ENCODE data around the gene CEP63.

The CEP63 gene

DNA sequence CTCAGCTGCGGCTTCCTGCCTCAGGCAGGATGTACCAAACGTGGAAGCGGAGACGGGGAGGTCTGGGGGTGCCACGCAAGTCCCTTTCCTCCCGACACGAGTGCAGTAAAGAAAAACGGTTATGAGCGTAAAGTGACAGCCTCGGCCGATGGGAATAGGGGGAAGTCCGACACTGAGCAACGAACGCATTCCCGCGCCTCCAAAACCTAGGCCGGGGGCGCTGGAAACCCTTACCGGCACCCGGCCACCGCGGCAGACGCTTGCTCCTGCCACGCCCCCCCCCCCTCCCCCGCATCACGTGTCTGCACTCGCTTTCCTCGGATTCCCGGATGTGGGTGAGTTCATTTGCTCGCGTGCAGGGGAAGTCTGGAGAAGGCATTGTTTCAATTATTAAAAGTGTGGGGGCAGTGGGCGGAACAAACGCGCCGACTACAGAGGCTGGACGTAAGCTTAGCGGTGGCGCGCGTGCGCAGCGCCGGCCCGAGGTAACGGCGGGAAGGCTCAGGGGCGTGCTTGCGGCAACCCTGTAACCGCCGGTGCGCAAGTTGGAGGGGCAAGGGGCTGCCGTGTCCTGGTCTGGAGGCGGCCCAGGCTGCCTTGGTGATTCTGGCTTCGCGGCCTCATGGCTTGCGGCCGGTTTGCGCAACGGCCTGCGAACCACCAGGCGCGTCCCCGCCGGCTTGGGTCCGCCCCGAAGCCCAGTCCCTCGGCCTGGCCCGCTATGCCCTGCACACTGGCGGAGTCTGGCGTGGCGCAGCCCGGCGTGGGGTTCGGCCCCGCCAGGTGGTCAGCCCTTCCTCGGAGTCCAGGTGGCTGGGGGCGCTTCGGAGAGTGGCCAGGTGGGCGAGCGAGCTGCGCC lies at the start of gene CEP63, which contains the start of gene ANAPC13:
Gene CEP63 (plus strand): TSS at position 340 of the 859 bp plus-strand sequence. CDS start 9,264 bp downstream, outside the sequence.
Gene ANAPC13 (minus strand): TSS at position 268 of the 859 bp plus-strand sequence. CDS start 3,081 bp downstream, outside the sequence.
- peak within 1 kb of the TSS; percentile 76 for H3K4me3 ChIP-seq (ENCODE audit: control insufficient read depth, low read depth, low read length)
- TF ChIP-seq, protein P1, sequence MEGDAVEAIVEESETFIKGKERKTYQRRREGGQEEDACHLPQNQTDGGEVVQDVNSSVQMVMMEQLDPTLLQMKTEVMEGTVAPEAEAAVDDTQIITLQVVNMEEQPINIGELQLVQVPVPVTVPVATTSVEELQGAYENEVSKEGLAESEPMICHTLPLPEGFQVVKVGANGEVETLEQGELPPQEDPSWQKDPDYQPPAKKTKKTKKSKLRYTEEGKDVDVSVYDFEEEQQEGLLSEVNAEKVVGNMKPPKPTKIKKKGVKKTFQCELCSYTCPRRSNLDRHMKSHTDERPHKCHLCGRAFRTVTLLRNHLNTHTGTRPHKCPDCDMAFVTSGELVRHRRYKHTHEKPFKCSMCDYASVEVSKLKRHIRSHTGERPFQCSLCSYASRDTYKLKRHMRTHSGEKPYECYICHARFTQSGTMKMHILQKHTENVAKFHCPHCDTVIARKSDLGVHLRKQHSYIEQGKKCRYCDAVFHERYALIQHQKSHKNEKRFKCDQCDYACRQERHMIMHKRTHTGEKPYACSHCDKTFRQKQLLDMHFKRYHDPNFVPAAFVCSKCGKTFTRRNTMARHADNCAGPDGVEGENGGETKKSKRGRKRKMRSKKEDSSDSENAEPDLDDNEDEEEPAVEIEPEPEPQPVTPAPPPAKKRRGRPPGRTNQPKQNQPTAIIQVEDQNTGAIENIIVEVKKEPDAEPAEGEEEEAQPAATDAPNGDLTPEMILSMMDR (IDR thresholded peaks at IDR 0.05; ENCODE audit: control insufficient read depth, insufficient read depth, low read depth, low read length, missing control alignments), result no peak
- peak; percentile 97 for DNase-seq (ENCODE audit: low read depth)

- TF ChIP-seq, protein P1 (IDR thresholded peaks at IDR 0.05; ENCODE audit: control insufficient read depth, insufficient read depth, low read depth, low read length, missing control alignments), result no peak
These were observed 48.6 kb upstream of the CEP63 start for GRCh38 chr3:134437211-134437752.

GRCh38 chr3:134441321-134441720 lies 44.5 kb upstream of the CEP63 start:
- TF ChIP-seq, protein P1 (IDR thresholded peaks at IDR 0.05; ENCODE audit: control insufficient read depth, insufficient read depth, low read depth, low read length, missing control alignments), result no peak
- no peak overlapping the region for H3K4me3 ChIP-seq (ENCODE audit: control insufficient read depth, low read depth, low read length)
- DNase-seq (ENCODE audit: low read depth), result no peak

More at GRCh38 chr3:134437211-134437752, 48.6 kb upstream of the CEP63 start:
- no peak overlapping the region for H3K4me3 ChIP-seq (ENCODE audit: control insufficient read depth, low read depth, low read length)
- no peak for DNase-seq (ENCODE audit: low read depth)

DNA sequence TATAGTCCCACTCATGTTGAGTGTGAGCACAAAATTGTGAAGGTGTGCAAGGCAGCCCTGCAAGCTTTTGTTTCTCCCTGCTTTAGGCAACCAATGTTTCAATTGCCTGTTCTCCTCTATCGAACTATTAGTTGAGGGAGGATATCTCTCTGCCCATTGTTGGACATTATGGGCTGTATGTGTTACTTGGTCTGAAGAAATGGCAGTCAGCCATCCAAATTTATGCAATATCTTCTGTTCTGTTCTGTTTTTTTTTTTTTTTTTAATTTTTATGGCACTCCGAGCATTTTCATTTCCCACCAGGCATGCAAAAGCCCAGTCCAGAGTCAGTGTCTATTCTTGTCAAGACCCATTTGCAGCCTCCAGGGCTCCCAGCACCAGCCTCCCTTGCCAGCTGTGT lies 44.0 kb upstream of the CEP63 start:
- no peak for DNase-seq (ENCODE audit: low read depth)
- TF ChIP-seq, protein P1 (IDR thresholded peaks at IDR 0.05; ENCODE audit: control insufficient read depth, insufficient read depth, low read depth, low read length, missing control alignments), result no peak
- no peak overlapping the region for H3K4me3 ChIP-seq (ENCODE audit: control insufficient read depth, low read depth, low read length)

- TF ChIP-seq, protein P1 (IDR thresholded peaks at IDR 0.05; ENCODE audit: control insufficient read depth, insufficient read depth, low read depth, low read length, missing control alignments), result no peak
- DNase-seq (ENCODE audit: low read depth), result no peak
- H3K4me3 ChIP-seq (ENCODE audit: control insufficient read depth, low read depth, low read length), result no peak overlapping the region
These were observed 40.8 kb upstream of the CEP63 start for GRCh38 chr3:134445095-134445494.

GRCh38 chr3:134445636-134446035 lies 40.2 kb upstream of the CEP63 start:
- H3K4me3 ChIP-seq (ENCODE audit: control insufficient read depth, low read depth, low read length), result no peak overlapping the region
- no peak for DNase-seq (ENCODE audit: low read depth)
- TF ChIP-seq, protein P1 (IDR thresholded peaks at IDR 0.05; ENCODE audit: control insufficient read depth, insufficient read depth, low read depth, low read length, missing control alignments), result no peak
